GM21526 (cell line): ENCODE data around the gene FAM186B.

Experiments
- ATAC-seq: cut with Tn5 transposase; IDR thresholded peaks from one replicate; pipeline ENCODE4 v1.9.1; 2021; ENCODE audit warnings: moderate library complexity; ENCODE audit not compliant: unreplicated experiment, low FRiP score

The FAM186B gene

DNA sequence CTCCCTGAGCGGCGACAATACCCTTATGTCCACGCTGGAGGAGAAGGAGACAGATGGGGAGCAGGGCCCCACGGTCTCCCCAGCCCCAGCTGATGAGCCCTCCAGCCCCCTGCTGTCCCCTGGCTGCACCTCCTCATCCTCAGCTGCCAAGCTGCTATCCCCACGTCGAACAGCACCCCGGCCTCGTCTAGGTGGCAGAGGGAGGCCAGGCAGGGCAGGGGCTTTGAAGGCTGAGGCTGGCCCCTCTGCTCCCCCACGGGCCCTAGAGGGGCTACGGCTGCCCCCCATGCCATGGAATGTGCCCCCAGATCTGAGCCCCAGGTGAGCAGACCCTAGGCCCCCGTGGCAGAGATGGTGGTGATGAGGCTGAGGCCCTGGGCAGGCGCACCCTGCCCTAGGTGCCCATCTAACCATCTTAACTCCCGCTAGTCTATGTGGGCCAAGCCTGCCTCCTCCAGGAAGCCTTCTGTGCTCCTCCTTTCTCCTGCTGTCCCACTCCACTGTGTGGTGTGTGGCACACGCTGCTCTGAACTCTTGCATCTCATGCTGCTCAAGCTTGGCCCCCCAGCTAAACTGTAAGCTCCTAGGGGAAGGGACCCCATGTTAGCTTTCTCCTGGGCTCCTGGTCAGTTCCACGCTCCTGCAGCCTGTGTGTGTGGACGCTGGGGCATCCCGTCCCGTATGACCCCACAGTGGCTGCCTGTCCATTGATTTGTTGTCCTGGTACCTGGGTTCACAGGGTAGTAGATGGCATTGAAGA is 49.6 kb downstream of the FAM186B start:
- no peak for ATAC-seq

DNA sequence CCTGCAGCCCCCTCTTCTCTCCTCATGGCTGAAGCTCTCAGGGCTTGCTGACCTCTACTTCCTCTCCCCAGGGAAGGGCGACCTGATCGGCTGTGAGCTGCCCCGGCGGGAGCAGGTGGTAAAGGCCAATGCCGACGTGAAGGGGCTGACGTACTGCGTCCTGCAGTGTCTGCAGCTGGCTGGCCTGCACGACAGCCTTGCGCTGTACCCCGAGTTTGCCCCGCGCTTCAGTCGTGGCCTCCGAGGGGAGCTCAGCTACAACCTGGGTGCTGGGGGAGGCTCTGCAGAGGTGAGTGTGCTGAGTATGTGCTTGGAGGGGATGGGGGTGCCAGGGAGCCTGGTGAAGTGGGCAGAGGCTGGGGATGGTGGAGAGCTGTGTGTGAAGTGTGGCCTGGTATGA is 51.2 kb downstream of the FAM186B start:
- no peak for ATAC-seq

DNA sequence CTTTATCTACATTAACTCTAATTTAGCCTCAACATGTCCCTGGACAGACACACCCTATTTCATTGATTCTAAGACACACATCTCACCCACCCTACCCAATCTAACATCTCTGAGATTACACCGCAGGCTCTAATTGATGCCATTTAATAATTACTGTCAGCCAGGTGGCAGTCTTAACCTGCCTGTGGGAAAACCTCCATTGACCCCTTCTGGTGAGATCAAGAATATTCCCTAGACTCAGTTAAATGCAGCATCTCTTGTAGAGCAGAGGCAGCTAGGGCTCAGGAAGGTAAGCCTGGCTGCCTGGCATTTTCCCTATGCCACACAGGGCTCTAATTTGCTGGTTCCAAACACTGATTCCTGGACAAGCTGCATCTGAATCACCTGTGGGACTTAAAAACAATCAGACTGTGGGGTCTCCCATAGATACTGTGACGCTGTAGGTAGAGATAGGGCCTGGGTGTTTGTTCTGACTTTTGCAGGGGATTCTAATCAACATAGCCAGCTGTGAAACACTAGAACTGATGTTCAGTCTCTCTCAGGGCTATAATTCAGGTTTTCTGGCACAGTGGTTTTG is 51.8 kb downstream of the FAM186B start:
- no peak for ATAC-seq

DNA sequence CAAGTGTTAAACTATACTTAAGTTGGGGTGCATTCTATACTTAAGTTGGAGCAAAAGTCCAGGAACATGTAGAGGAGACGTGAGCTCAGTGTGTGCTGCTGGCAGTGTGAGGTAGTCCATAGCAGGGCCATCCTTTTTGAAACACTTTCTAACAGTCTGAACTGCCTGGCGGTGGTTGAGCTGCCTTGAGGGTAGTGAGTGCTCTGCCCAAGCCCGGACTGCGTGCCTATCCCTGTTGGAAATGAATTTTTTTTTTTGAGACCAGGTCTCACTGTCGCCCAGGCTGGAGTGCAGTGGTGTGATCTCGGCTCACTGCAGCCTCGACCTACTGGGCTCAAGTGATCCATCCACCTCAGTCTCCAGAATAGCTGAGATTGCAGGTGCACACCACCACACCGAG is 52.5 kb downstream of the FAM186B start:
- ATAC-seq = no peak

DNA sequence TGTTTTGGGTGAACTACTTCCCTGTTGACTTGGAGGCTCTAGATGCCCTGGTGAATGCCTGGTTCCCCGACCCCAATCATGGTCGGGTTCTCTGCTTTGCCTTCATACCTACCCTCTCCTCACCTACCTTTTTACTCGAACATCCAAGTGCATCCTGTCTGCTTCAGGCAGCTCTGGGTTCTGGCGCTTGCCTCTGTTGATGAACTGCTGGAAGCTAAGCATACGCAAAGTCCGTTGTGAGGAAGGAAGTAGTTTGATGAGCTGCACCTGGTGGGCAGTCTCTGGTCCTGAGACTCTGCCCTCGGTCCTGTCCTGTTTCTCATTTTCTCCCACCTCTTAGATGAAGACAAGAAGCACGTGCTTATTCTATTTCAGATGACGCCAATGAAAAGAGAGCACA is 53.0 kb downstream of the FAM186B start:
- no peak for ATAC-seq

DNA sequence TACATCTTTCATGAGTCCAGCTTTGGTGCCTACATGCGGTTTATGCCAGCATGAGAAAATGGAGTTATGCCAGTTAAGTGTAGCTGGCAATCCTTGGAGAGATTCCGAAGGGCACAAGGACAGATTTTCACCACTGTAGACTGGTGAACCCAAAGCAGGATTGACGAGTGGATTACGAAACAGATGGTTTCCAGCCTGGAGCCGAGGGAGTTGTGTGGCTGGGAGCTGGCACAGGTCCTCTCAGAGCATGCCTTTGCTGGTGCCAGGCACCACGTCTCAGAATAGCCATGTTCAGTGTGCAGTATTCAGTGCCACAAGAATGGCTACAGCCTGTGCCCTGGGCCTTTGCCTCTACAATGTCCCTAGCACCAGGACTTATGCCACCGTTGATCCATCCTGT is 53.4 kb downstream of the FAM186B start:
- ATAC-seq = no peak

DNA sequence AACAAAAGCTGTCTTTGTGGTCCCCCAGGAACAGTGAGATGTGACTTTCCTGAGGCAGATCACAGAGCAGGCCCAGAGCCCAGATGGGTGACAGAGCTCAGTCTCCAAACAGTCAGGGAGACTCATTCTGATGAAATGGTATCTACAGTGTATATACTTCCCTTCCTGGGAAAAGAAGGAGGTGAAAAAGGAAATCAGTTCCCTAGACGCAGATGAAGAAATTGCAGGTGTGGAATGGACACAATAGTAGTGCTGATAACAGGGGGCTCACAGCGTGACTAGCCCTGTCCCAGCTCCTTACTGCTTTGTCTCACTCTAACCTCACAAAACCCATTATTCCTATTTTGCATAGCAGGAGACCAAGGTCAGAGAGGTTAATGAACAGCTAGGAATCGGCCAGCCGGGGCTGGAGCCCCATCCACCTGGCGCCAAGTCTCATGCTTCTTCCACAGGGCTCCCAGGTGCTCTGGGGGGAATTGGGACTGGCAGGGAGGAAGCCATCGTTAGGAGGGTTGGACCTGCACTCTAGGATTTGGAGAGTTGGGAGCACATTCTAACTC is 54.7 kb downstream of the FAM186B start:
- no peak for ATAC-seq

DNA sequence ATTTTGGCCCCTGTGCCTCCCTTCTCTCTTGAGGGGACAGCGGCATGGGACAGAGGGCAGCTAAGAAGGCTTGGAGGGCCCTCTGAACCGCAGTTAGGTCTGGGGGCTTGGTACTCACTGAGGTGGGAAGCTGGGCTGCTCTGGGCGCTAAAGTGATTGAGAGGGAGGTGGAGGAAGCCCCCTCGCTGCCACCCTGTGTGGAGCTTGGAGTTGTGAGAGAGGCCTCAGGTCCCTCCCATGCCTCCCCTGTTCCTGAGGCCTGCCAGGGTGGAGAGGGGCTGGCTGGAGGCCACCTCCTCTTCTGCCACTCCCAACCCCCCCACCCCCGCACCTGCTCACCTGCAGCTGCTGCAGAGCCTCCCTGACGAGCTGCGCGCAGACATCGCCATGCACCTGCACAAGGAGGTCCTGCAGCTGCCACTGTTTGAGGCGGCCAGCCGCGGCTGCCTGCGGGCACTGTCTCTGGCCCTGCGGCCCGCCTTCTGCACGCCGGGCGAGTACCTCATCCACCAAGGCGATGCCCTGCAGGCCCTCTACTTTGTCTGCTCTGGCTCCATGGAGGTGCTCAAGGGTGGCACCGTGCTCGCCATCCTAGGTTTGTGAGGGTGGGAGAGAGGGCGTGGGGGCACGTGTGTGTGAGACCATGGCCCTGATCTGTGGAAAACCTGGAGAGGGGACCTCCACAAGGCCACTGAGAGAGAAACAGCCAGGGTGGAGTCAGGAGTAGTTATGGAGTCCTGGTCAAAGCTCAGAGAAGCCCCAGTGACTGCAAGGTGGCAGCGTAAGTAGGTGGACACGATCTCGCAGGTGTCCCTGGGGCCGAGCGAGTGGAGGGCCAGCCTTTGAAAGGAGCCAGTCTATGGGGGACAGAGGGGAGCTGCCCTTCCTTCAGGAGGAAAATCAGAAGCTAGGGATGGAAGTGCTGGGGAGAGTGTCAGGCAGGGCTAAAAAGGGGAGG is 55.4 kb downstream of the FAM186B start:
- ATAC-seq = no peak

DNA sequence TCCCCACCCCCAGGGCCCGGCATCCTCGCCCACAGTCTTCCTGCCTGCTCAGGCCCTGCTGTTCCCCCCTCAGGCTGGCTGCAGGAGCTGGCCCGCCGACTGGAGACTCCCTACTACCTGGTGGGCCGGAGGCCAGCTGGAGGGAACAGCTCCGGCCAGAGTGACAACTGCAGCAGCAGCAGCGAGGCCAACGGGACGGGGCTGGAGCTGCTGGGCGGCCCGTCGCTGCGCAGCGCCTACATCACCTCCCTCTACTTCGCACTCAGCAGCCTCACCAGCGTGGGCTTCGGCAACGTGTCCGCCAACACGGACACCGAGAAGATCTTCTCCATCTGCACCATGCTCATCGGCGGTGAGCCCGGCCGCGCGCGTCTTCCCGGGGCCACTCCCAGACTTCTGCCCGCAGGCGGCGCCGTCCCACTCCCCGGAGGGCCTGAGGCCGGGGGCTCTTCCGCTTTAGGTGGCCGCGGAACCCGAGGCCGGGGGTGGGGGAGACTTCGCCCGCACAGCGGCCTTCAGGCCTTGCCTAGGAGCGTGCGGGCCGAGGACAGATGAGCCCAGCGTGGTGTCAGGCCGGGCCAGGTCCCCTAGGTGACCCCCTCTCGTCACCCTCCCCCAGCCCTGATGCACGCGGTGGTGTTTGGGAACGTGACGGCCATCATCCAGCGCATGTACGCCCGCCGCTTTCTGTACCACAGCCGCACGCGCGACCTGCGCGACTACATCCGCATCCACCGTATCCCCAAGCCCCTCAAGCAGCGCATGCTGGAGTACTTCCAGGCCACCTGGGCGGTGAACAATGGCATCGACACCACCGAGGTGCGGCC is 56.4 kb downstream of the FAM186B start:
- no peak for ATAC-seq

DNA sequence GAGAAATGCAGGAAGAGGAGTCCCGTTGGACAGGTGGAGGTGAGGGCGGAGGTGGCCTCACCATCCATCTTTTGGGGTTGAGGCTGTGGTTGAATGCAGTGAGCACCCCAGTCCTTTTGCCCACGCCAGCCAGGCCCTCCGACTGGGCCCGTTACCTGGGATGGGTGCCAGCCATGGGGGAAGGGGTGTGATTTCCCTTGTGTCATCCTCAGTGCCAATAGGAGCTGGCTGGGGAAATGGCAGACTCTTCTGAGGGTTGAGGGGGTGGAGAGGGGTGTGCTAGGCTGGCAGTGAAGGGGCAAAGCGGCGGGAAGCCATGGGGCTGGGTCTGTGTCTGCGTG is 57.0 kb downstream of the FAM186B start:
- ATAC-seq = no peak

DNA sequence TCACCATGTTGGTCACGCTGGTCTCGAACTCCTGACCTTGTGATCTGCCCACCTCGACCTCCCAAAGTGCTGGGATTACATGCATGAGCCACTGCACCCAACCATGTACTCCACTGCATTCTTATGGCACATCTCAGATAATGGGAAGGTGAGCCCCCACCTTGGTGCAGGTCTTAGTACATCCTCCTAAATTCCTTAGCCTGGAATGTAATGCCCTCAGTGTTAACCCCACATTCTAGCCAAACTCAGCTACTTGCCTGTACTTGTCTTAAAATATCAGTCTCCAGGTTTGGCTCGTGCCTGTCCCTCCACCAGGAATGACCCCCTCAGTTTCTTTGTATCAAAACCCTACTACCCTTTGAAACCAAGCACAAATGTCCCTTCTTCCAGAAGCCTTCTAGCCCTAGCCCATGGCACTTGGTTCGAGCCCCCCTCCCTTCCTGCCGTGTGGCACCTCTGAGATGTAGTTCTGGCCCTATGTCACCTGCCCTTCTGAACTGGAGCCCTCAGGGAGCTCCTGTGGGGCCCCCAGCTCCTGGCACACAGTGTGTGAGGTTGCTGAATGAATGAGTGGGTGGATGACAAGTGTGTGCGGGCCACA is 58.2 kb downstream of the FAM186B start:
- ATAC-seq = no peak

DNA sequence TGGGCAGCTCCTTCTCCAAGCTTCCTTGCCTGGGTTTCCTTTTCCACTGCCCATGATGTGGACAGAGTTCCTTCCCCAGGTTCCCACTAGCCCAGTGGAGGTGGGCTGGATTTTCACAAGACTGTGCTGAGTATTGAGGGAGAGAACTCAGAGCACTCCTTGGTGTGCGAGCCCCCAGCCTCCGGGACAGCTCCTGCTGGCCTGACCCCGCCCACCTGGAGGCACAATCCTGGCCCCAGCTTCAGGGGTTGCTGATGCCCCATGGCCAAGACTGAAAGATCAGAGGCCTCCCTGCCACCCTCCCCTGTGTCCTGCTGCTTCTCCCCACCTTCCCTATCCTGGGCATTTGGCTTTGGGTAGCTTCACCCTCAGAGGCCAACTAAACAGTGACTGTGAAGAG is 59.0 kb downstream of the FAM186B start:
- no peak for ATAC-seq

DNA sequence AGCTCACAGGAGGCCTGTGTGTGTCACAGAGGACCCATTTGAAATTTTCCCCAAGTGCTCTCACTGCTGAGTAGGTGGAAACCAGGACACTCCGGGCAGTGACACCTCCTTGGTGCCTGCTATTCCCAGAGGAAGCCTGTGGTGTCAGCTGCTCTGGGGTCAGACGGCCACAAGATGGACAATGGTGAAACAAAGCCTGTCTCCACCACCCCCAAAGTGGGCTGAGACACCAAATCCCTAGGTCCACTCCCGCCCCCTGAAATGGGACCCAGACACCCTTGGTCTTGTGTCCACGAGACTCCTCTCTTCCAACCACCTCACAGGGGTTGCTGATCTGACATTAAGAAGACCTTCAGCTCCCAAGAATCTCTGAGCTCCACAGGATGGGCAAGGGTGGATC is 59.6 kb downstream of the FAM186B start:
- ATAC-seq = no peak

DNA sequence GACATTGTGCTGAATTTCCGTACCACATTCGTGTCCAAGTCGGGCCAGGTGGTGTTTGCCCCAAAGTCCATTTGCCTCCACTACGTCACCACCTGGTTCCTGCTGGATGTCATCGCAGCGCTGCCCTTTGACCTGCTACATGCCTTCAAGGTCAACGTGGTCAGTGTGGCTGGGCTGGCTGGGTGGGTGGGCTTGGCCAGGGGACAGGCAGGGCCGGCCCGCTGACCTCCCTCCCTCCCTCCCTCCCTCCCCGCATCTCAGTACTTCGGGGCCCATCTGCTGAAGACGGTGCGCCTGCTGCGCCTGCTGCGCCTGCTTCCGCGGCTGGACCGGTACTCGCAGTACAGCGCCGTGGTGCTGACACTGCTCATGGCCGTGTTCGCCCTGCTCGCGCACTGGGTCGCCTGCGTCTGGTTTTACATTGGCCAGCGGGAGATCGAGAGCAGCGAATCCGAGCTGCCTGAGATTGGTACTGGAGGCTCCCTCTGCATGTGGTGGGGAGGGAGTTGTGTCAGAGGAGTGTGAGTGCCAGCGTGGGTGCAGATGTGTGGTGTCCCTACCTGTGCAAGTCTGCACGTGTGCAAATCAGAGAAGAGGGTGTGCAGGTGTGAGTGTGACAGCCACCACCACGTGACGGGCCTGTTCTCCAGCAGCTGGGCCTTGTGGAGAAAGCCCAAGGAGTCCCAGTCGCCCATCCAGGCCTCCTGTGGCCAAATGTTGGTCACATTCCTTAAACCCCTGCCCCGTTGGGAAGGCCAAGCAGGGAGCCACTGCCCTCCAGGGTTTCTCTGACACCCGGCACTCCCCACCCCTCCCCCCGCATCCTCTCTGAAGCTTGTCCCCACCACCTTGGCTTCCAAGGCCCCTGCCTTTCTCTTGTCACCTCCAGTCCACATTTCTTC is 61.3 kb downstream of the FAM186B start:
- no peak for ATAC-seq

DNA sequence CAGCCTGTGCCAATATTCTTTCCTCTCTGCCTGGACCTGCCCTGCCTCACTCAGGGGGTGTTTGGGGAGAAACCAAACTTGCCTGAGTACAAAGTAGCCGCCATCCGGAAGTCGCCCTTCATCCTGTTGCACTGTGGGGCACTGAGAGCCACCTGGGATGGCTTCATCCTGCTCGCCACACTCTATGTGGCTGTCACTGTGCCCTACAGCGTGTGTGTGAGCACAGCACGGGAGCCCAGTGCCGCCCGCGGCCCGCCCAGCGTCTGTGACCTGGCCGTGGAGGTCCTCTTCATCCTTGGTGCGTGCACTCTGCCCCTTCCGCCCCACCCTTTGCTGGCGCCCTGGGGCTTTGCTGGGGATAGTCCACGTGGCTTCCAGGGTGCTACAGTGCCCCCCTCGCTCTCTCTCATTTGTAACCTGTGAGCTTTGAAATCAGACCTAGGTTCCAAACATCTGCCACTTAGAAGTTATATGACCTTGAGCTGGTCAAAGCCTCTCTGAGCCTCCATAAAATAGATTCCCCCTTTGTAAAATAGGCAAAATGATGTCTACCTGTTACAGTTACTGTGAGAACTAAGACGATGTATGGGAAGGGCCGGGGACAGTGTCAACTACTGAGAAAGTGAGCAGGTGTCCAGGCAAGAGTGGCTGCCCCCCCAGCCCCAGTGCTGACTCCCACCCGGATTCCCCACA is 62.1 kb downstream of the FAM186B start:
- ATAC-seq = no peak

DNA sequence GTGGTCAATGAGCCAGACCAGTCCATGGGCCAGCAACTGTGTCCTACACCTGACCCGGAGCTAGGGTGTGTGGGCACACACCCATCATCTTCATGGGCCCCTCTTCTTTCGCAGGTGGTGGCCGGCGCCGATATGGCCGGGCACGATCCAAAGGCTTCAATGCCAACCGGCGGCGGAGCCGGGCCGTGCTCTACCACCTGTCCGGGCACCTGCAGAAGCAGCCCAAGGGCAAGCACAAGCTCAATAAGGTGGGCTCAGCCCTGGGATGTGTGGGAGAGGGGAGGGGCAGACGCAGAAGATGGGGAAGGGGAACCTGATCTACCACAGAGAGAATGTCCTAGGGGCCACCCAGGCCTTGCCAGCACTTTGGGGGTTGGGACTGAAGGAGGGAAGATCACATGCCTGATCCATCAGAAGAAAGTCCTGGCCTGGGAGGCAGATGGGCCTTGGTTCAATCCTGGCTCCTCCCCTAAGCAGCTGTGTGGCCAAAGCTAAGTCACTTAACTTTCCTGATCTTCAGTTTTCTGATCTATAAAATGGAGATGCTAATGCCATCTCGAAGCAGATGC is 62.8 kb downstream of the FAM186B start:
- no peak for ATAC-seq

DNA sequence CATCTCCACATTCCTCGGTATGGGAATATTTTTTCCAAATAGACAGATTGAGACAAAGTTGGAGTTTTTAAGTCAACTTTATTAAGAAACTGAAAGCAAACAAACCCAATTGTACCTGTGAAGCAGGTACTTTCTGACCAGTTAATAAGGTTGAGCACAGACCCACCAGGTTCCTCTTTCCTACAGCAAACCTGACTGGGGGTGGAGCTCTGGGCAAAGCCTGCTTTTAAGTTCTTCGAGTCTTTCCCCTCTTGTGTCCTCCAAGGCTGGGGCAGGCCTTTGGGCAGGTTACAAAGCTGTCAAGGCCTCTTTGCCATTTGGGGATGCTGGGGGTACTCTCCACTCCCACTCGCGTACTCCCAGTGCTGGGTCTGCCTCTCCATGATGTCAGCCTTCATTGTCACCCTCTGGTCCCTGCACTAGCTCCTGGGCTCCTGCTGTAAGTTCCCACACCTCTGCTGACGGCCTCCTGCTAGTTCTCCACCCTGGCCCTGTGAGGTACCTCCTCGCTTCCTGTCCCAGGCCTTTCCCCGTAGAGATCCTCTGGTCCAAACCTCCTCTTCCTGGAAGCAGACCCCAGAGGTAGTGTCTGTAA is 63.4 kb downstream of the FAM186B start:
- no peak for ATAC-seq
